GM18502 (cell line): ENCODE measurements around the gene PICK1.

Experiments used
- ATAC-seq: cut with Tn5 transposase; IDR thresholded peaks from one replicate; pipeline ENCODE4 v1.9.1; 2021; ENCODE audit warnings: mild to moderate bottlenecking; ENCODE audit not compliant: unreplicated experiment, poor library complexity

The PICK1 gene

DNA sequence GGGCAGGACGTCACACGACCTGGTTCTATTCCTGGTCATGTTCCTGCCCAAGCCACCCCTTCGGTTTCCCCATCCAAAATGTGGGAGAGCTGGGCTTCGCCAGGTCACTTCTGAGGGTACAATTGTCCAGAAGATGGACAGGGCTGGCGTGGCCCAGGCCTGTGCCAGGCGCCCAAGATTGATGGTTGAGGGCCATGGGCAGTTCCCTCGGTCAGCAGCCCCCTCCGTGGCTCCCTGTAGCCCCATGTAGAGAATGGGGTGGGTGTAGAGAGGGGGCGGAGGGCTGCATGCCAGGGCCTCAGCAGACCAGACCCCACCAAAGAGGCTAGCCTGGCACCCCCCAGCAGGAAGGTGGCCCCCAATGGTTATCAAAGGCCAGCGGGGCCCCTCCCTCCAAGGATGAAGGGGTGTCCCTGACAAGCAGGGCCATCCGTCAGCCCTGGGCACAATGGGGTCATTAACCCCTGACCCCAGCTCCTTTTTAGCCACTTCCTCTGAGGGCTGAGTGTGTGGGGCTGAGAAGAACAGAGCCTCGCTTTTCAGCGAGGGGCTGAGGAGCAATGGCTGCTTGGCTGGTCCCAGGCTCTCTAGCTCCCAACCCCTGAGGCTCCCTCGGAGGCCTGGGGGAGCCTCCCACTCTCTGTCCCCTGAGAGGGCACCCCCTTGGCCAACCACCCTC is 11.0 kb upstream of the PICK1 start:
- no peak for ATAC-seq

DNA sequence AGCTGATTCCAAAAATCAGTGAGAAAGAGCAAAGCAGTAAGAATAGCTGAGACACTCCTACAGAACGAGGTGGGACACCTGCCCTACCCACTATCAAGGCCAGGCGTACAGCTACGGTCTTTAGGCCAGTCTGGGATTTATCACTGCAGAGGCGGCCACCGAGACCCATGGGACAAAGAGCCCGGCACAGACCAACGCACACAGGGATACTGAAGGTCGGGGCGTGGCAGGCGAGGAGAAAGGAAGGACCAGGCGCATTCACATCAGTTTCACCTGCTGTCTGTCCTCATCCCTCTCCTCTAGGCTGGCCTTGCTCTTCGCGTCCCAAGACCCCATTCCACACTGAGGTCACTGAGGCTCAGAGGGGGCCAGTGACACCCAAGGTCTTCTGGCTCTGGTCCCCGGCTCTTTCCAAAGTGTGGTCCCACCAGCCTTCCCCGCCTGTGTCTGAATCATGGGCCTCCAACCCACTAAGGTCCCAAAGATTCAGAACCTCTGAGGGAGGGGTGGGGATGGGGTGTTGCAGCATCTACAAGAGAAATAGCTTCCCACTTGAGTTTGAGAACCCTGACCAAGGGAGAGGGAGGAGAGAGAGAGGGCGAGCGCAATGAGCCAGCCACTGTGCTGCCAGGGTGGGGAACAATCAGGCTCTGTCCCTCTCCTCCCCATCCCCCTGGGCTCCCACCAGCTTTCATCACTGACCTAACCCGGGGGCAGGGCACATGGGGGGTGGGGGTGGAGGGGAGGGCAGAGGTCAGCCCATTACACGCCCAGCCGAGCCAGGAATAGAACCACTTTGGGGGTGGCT is 7.2 kb upstream of the PICK1 start:
- no peak for ATAC-seq

DNA sequence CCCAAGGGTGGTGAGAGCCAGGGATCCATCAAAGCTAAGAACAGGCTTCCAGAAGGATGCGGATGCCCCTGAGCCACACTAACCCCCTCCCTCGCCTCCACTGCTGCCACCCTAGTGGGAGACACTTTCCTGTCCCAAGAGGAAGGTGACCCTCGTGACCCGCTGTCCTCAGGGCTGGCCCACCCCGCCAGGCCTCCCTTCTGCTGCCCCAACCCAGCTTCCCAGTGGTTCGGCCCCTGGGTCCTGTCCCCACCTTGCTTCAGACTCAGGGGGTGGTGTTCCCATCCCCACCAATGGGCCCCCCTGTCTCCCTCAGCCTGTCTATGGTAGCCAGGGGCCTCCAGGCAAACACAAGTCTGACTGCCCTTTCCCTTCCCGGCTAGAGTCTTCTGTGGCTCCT is 6.5 kb upstream of the PICK1 start:
- ATAC-seq = no peak

DNA sequence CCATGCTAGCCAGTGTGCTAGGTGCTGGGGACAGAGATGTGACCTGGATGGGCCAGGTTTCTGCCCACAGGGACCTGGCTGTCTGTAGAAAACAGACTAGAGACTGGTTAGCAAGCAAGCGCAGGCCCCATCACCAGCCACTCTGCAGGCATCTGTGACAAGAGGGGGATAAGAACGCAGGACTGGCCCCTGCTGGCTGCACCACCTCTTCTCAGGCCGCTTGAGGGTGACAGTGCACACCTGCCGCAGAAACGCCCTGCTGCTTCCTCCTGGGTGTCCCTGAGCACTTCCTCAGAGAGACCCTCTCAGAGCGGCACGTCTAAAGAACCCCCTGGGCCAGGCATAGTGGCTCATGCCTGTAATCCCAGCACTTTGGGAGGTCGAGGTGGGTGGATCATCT is 5.9 kb upstream of the PICK1 start:
- ATAC-seq = no peak

DNA sequence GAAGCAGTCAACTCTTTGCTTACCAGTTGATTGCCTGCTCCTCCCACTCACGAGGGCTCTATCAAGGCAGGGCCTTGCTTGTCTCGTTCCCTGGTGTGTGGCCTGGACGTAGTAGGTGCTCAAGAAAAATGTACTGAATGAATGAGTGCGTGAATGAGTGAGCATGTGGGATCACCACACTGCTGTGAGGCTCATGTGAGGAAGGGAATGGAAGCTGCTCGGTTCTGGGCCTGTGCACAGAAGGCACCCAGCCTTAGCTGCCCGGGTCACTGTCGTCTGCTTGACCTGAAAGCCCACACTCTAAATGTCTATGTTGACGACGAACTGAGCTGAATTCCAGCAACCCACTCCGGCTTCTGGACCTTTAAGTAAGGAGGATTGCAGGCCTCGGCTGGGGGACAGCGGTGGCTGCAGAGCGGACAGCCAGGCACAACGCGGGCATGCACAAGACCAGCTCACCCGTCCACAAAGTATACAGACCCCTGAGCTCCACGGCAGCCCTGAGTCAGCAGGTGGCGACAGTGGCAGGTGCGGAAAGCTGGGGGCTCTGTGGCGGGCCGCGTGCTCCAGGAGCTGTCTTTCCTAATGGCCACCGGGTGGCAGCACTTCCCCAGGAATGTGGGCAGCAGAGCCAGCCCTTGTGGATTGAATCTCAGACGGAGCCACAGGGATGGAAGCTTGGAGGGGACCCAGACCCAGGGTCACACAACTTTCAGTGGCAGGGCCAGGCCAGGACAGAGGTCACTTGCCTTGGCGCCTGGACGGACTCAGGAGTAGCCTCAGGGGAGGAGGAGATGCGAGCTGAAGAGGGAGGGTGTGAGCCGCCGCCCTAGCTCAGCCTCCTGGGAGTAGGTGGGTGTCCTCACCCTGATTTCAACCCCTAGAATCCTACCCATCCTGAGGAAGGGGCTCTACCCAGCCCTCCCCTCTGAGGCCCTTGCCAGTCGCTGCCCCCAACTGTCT is 5.0 kb upstream of the PICK1 start:
- no peak for ATAC-seq

DNA sequence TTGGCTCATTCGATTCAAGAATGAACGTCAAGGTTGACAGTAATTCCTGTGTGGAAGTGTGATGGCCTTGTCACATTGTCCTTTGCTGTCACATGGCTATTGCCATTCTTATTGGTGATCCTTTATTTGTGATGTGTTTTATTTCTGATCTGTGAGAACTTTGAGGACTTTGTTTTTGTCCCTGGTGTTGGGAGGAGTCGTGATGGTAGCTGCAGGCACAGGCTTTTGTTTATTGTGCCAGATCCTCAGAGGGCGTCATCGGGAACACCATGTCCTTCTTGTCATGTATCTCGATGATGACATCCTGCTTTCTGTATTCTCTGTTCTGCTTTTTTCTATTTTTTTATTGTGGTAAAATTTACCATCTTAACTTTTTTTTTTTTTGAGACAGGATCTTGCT is 5.6 kb downstream of the PICK1 start:
- ATAC-seq = no peak

DNA sequence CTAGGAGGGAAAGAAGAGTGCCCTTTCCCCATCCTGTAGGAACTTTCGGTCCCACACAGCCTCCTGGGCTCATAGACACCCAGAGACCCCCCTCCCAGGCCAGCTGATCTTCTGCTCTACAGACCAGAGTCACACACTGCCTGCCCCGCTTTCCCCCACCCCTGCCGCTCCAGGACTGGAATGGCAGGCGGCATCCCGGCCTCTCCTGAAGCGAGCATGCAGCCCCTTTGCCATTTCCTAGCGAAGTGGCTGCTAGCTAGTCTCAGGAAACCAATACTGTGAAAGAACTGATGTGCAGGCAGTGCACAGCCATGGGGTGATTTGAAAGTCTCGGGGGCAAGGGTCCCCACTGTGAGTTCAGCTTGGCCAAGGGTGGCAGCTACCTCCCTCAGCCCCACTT is 8.3 kb downstream of the PICK1 start:
- no peak for ATAC-seq

DNA sequence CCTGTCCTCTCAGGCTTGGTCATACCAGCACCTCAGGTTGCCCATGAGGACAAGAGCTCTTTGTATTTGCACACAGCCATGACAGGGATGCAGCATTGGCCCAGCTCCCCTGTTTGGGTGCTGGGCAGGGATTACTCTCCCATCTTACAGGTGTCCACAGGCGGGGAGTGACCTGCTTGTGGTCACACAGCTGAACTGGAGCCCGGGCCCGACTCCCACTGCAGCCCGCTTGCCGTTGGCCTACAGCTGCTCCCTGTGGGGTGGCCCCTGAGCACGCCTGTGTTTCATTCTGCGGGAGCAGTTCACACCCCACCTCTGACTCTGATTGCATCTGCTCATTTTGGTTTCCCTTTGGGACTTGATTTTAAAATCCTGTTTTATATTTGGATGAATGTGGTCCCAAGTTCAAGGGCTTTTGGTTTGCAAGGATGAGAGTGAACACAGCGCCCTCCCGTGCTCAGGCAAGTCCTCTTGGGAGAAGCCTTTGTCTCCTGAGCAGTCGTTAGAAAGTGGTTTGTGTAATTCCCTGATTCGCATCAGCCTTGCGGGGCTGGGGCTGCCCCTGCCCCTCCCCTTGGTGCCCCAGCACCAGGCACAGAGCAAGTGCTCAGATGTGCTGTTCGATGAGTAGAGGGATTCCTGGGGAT is 9.3 kb downstream of the PICK1 start:
- ATAC-seq = no peak

DNA sequence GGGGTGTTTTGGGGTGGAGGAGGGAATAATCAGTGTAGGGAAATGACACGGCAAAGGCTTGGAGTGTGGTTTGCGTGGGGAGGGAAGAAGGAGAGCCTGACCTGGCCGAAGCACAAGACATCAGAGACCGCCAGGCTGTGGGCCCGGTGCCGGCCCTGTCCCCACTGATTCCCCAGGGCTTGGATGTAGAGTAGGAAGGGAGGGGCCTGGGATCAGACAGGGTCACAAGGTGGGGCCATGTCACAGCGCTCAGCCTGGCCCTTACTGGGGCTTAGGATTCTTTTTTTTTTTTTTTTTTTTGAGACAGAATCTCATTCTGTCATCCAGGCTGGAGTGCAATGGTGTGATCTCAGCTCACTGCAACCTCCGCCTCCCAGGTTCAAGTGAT is 9.8 kb downstream of the PICK1 start:
- ATAC-seq = no peak

DNA sequence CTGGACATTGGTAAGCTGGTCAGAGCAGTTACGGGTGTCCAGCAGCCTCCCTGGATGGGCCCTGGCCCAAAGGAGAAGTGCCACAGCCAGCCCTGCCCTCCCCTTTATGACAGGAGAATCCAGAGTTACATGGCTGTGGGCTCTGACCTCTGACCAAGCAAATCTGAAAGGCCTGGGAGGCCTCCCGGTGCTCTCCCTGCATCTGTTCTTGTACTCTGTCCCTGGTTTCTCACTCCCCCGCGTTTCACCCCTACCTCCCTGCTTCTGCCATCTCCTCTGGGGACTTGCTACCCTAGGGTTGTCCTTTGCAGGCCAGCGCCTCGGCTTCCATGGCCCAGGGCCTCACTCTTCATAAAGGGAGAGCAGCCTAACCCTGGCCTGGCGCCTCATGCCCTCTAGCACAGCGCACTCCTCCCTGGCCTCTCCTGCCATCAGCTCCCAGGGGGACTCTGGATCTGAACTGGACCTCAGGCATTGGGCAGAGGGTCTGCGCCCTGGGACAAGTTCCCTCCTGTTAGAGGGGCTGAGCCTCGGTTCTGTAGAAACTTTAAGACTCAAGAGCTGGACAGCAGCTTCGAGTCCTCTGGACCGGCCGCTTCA is 10.7 kb downstream of the PICK1 start:
- ATAC-seq = no peak

DNA sequence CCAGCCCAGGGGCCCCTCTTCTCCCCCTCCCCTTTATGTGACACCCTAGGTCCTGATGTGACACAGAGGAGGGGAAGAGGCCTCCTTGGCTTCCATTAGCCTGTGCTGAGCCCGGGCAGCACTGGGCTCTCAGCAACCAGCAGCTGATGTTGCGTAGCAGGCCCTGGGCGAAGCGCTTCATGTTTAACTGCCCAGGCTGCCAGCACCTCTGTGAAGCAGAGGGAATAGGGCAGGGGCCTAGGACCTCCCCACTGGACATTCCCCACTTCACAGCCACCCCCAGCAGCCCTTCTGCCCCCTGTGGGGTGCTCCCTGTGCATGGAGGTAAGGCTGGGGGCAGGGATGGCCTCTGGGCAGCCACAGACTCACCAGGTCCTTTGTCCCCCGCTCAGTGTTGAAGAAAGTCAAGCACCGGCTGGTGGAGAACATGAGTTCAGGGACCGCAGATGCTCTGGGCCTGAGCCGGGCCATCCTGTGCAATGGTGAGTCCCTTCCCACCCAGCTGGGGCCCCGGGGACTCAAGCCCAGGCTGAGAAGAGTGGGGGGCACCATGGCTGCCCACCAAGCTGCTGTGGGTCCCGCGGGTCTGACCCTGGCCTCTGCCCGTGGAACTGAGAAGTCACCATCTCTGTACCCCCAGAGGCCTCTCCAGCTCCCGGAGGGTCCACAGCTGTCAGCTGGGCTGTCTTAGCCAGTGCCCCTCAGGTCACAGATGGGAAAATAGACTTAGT is 11.6 kb downstream of the PICK1 start:
- ATAC-seq = no peak

DNA sequence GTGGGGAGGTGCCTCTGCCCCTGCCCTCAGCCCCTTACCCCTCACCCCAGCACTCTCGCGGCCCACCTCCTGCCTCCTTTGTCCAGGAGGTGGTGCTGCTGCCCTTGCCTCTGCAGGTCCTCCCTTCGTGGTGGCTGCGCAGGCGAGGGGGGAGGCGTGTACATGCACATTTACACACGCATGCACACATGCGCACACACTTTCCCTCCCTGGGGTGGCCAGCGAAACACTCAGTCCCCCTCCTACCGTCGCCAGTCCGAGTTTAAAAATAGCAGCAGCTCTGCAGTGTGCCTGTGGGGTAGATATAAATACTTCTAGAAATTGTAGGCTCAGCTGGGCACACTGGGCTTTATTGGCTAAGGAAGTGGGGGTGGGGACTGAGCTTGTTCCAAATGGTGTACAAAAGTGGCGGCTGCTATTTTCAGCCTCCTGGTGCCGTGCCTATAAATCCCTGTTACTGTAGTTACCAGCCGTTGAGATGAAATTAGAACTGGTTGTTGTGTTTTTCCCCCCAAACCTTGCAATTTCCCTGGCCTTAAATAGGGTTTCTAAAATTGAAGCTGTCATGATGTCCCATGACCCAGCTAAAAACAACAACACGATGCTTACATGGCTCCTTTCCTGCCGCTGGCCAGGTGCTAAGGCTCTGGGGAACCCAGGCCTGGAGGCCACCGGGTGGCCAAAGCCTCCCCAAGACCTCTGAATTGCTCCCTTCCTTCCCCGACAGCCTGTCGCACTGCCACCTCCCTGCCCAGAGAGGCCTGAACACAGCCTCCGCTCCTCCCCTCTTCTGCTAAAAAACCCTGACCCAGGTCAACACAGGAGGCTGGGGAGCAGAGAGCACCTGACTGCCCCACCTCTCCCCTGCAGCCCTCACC is 12.4 kb downstream of the PICK1 start:
- no peak for ATAC-seq

DNA sequence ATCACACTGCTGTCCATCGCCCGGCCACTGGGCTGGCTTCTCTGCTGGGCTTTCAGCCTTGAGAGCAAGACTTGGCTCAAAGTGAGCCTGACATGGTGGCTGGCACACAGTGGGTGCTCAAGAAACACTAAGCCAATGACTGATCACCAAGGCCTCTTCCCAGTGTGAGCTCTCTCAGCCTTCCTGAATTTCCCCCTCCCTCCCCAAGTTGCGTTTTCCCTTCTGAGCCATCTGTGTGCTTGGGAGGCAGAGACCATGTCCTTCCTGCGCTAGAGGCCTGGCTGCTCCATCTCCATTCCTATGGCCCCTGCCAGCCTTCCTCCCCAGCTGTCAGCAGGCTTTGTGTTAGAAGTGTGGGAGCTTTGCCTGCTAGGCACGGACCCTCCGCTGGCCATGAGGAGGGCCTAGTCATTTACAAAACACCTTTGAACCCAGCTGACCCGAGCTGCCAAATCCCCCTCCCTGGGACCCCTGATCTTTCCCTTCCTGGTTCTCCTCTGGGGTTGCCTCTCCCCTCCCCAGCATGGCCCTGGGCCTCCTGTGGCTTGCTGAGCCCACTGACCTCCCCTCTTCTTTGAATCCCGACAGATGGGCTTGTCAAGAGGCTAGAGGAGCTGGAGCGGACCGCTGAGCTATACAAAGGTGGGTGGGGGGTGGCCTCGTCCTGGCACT is 13.2 kb downstream of the PICK1 start:
- no peak for ATAC-seq

DNA sequence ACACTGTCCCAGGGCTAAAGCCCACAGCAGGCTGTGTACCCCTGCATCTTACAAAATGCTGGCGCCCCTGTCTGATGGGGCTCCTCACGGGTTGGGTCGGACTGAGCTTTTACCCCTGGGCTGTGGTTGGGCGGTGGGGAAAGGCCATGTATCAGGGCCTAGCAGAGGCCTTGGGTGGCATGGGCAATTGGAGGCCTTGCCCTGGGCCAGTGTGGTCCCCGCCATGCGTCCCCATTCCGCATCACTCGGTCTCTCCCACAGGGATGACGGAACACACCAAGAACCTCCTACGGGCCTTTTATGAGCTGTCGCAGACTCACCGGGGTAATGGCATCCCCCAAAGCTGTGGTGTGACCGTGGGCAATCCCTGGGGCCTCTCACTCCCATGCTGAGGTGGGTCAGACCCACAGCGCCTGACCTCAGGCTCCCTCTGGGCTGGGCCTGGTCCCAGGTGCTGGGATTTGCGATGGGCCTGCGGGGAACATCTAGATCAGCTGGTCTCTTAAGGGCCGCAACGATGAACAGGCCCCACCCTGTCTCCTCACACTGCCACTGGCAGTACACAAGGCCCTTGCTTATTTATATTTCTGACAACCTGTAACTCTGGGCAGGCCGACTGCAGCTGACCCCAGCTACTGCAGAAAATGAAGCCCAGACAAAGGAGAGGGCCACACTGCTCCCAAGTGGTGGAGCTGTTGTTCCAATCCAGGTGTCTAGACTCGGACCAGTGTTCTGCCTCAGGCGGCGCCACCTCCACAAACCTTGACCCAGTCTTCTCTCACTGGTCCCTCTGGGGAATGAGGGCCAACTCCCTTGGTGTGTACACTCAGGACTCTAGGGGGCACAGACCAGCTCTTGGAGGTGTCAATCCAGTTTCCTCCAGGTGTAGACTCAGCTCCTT is 14.5 kb downstream of the PICK1 start:
- no peak for ATAC-seq

DNA sequence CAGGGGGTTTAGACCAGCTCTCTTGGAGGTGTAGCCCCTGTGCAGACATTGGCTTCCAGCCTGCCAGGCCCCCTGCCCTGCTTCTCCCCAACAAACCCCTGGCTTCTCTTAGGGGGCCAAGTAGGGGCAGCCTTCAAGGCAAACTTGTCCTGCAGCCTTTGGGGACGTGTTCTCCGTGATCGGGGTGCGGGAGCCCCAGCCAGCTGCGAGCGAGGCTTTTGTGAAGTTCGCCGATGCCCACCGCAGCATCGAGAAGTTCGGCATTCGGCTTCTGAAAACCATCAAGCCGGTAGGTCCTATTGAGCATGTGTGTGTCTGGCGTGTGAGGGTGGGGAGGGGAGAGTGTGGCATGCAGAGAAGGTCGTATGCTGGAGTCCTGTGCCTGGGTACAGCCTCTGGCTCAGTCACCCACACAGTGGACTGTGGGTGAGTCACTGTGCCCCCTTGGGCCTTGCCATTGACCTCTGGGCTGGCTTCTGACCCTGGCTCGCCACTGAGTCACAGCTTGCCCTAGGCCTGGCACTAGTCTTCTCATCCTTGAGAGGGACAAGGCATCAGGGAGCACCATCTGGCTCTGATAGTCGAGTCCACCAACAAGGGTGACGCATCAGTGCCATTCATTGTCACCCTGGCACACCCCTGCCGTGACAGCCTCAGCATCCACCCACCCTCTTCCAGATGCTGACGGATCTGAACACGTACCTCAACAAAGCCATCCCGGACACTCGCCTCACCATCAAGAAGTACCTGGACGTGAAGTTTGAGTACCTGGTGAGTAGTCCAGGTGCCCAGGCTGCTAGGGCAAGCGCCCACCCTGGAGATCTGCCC is 15.3 kb downstream of the PICK1 start:
- ATAC-seq = no peak
